ENCODE data around the gene CCDC192. TPM values are rescaled to one million over a fixed set of nuclear protein-coding genes. Genes with fewer than 3 reads are reported as not detected.

CCDC192 gene
- total RNA-seq, 4 donors from 2014 or later, result 0.33 to 1.7 (median 1.1) TPM

GRCh38 chr5:127906562-127907204, 203.5 kb downstream of the CCDC192 start:
- no peak for TF ChIP-seq POLR2A (IDR thresholded peaks at IDR 0.05; ENCODE audit: low read depth)
- TF ChIP-seq CTCF (IDR thresholded peaks at IDR 0.05), result no peak
- no peak for TF ChIP-seq POLR2AphosphoS5 (IDR thresholded peaks at IDR 0.05)
- TF ChIP-seq EP300 (IDR thresholded peaks at IDR 0.05), result no peak
- intact Hi-C loops (cut with DNase I), result no loop called here
- 95% methylated on average over 2 of the region's 2 CpGs for WGBS
- Histone ChIP-seq H3K9me3 (no peaks in the 10 kb centered on the region), H3K4me1 (peaks cover 0 to 34% (median 26%) of the 10 kb centered on the region in 4 donors), H3K27me3 (no peaks in the 10 kb centered on the region), H3K27ac (replicated peaks in 1 of 4) (no peak overlapping the region), H3K4me3 (no peak overlapping the region), H3K36me3 (no peaks in the 10 kb centered on the region)
- DNase-seq (ENCODE audit: extremely low spot score), result no peak

- H3K27ac ChIP-seq (replicated peaks in 1 of 4), result no peak overlapping the region
- intact Hi-C loops (cut with DNase I), result no loop called here
- H3K36me3 ChIP-seq, result no peaks in the 10 kb centered on the region
- H3K4me1 ChIP-seq, result peaks cover 0 to 34% (median 26%) of the 10 kb centered on the region in 4 donors
- 59% methylated on average over 2 of the region's 2 CpGs for WGBS
- no peak for DNase-seq (ENCODE audit: extremely low spot score)
- H3K4me3 ChIP-seq, result no peak overlapping the region
- no peaks in the 10 kb centered on the region for H3K27me3 ChIP-seq
- no peaks in the 10 kb centered on the region for H3K9me3 ChIP-seq
- TF ChIP-seq POLR2A (IDR thresholded peaks at IDR 0.05; ENCODE audit: low read depth) (no peak), POLR2AphosphoS5 (IDR thresholded peaks at IDR 0.05) (no peak), EP300 (IDR thresholded peaks at IDR 0.05) (no peak), CTCF (IDR thresholded peaks at IDR 0.05) (no peak)
Observed at GRCh38 chr5:127907907-127908306, 204.7 kb downstream of the CCDC192 start.

- Histone ChIP-seq H3K9me3 (no peaks in the 10 kb centered on the region), H3K4me1 (peaks cover 0 to 34% (median 26%) of the 10 kb centered on the region in 4 donors), H3K27ac (replicated peaks in 1 of 4) (no peak overlapping the region), H3K27me3 (no peaks in the 10 kb centered on the region), H3K4me3 (no peak overlapping the region), H3K36me3 (no peaks in the 10 kb centered on the region)
- intact Hi-C loops (cut with DNase I), result no loop called here
- DNase-seq (ENCODE audit: extremely low spot score), result no peak
- 40% methylated on average over 3 of the region's 3 CpGs for WGBS
- TF ChIP-seq EP300 (IDR thresholded peaks at IDR 0.05) (no peak), CTCF (IDR thresholded peaks at IDR 0.05) (peak in 1 of 3 experiments; percentile 40)
Observed at GRCh38 chr5:127909066-127909465, 205.9 kb downstream of the CCDC192 start.

- intact Hi-C loops (cut with DNase I), result no loop called here
- TF ChIP-seq POLR2A (IDR thresholded peaks at IDR 0.05; ENCODE audit: low read depth), result no peak
- TF ChIP-seq POLR2AphosphoS5 (IDR thresholded peaks at IDR 0.05), result no peak
- no peak for TF ChIP-seq EP300 (IDR thresholded peaks at IDR 0.05)
- TF ChIP-seq CTCF (IDR thresholded peaks at IDR 0.05), result no peak
- Histone ChIP-seq H3K27me3 (no peaks in the 10 kb centered on the region), H3K4me3 (no peak overlapping the region), H3K4me1 (peaks cover 0 to 34% (median 26%) of the 10 kb centered on the region in 4 donors), H3K36me3 (no peaks in the 10 kb centered on the region), H3K27ac (replicated peaks in 1 of 4) (no peak overlapping the region), H3K9me3 (no peaks in the 10 kb centered on the region)
- no peak for DNase-seq (ENCODE audit: extremely low spot score)
- 72% methylated on average over 1 of the region's 1 CpG for WGBS
Observed at GRCh38 chr5:127909821-127910220, 206.6 kb downstream of the CCDC192 start.

Measured in esophagus muscularis mucosa (tissue), 4 donors.